HUES6 (cell line): ENCODE results near the gene CECR2.
A peak's percentile ranks its signal among the peaks of the same experiment; 100 is the strongest.

ENCODE experiments used
- H3K27ac ChIP-seq: 2 replicates; pipeline ENCODE4 v1.7.0; 2013; ENCODE audit warnings: low read depth, mild to moderate bottlenecking, low read length, inconsistent platforms
- H3K27me3 ChIP-seq: 2 replicates; pipeline ENCODE4 v1.6.1; 2013; ENCODE audit warnings: low read length; ENCODE audit not compliant: control insufficient read depth, insufficient read depth
- H3K36me3 ChIP-seq: 2 replicates; pipeline ENCODE4 v1.6.1; 2013; ENCODE audit warnings: low read length; ENCODE audit not compliant: control insufficient read depth, insufficient read depth
- H3K4me1 ChIP-seq: 2 replicates; pipeline ENCODE4 v1.6.1; 2013; ENCODE audit warnings: low read length; ENCODE audit not compliant: control insufficient read depth, insufficient read depth
- H3K4me3 ChIP-seq: 2 replicates; pipeline ENCODE4 v1.5.1; 2013; ENCODE audit warnings: low read depth, low read length
- H3K9ac ChIP-seq: one replicate; pipeline ENCODE4 v1.6.1; 2013; ENCODE audit warnings: mild to moderate bottlenecking, low read length
- H3K9me3 ChIP-seq: 2 replicates; pipeline ENCODE4 v1.6.1; 2013; ENCODE audit warnings: low read depth, low read length; ENCODE audit not compliant: control insufficient read depth, insufficient read depth

Gene CECR2

GRCh38 chr22:17343766-17344165 is 25.5 kb upstream of the CECR2 start:
- H3K36me3 ChIP-seq = no peaks in the 10 kb centered on the region
- no peak overlapping the region for H3K27ac ChIP-seq
- H3K9me3 ChIP-seq = no peaks in the 10 kb centered on the region
- H3K27me3 ChIP-seq = no peaks in the 10 kb centered on the region
- peaks cover 9% of the 10 kb centered on the region; the same call in 1 of the 2 replicates for H3K4me1 ChIP-seq
- no peak overlapping the region for H3K9ac ChIP-seq
- no peak overlapping the region for H3K4me3 ChIP-seq

GRCh38 chr22:17346578-17346977 is 22.7 kb upstream of the CECR2 start:
- no peaks in the 10 kb centered on the region; the same call in 1 of the 2 replicates for H3K4me1 ChIP-seq
- no peaks in the 10 kb centered on the region for H3K27me3 ChIP-seq
- H3K9me3 ChIP-seq = no peaks in the 10 kb centered on the region
- H3K4me3 ChIP-seq = no peak overlapping the region
- H3K9ac ChIP-seq = no peak overlapping the region
- H3K27ac ChIP-seq = no peak overlapping the region
- H3K36me3 ChIP-seq = no peaks in the 10 kb centered on the region

- Histone ChIP-seq H3K4me1 (no peaks in the 10 kb centered on the region), H3K27ac (no peak overlapping the region), H3K9me3 (no peaks in the 10 kb centered on the region), H3K27me3 (no peaks in the 10 kb centered on the region), H3K36me3 (no peaks in the 10 kb centered on the region), H3K4me3 (no peak overlapping the region), H3K9ac (no peak overlapping the region)
Observed at GRCh38 chr22:17347724-17348123, 21.5 kb upstream of the CECR2 start.

GRCh38 chr22:17348464-17349103 is 20.7 kb upstream of the CECR2 start:
- H3K27me3 ChIP-seq = no peaks in the 10 kb centered on the region
- no peaks in the 10 kb centered on the region for H3K4me1 ChIP-seq
- no peaks in the 10 kb centered on the region for H3K9me3 ChIP-seq
- H3K9ac ChIP-seq = no peak overlapping the region
- no peaks in the 10 kb centered on the region for H3K36me3 ChIP-seq
- H3K27ac ChIP-seq = no peak overlapping the region
- H3K4me3 ChIP-seq = no peak overlapping the region

GRCh38 chr22:17349172-17349571 is 20.1 kb upstream of the CECR2 start:
- no peaks in the 10 kb centered on the region for H3K36me3 ChIP-seq
- no peak overlapping the region for H3K27ac ChIP-seq
- no peak overlapping the region for H3K4me3 ChIP-seq

GRCh38 chr22:17350292-17350691 is 19.0 kb upstream of the CECR2 start:
- H3K9me3 ChIP-seq = no peaks in the 10 kb centered on the region
- H3K27me3 ChIP-seq = no peaks in the 10 kb centered on the region
- H3K9ac ChIP-seq = no peak overlapping the region
- no peak overlapping the region for H3K4me3 ChIP-seq
- no peaks in the 10 kb centered on the region for H3K36me3 ChIP-seq
- H3K27ac ChIP-seq = no peak overlapping the region
- no peaks in the 10 kb centered on the region for H3K4me1 ChIP-seq

More at GRCh38 chr22:17349172-17349571, 20.1 kb upstream of the CECR2 start:
- Histone ChIP-seq H3K27me3 (no peaks in the 10 kb centered on the region), H3K9ac (no peak overlapping the region), H3K4me1 (no peaks in the 10 kb centered on the region), H3K9me3 (no peaks in the 10 kb centered on the region)

GRCh38 chr22:17352798-17353197 is 16.5 kb upstream of the CECR2 start:
- no peaks in the 10 kb centered on the region for H3K9me3 ChIP-seq
- H3K27me3 ChIP-seq = no peaks in the 10 kb centered on the region
- H3K4me3 ChIP-seq = no peak overlapping the region
- no peaks in the 10 kb centered on the region for H3K36me3 ChIP-seq
- H3K27ac ChIP-seq = no peak overlapping the region
- H3K9ac ChIP-seq = no peak overlapping the region
- no peaks in the 10 kb centered on the region for H3K4me1 ChIP-seq

- peaks cover 7% of the 10 kb centered on the region; the same call in 1 of the 2 replicates for H3K4me1 ChIP-seq
- no peak overlapping the region for H3K27ac ChIP-seq
- no peaks in the 10 kb centered on the region for H3K36me3 ChIP-seq
- H3K27me3 ChIP-seq = no peaks in the 10 kb centered on the region
- no peak overlapping the region for H3K9ac ChIP-seq
- H3K4me3 ChIP-seq = no peak overlapping the region
- no peaks in the 10 kb centered on the region for H3K9me3 ChIP-seq
Observed at GRCh38 chr22:17357688-17358087, 11.6 kb upstream of the CECR2 start.

GRCh38 chr22:17358415-17358814 is 10.8 kb upstream of the CECR2 start:
- no peaks in the 10 kb centered on the region for H3K9me3 ChIP-seq
- no peaks in the 10 kb centered on the region for H3K36me3 ChIP-seq
- no peaks in the 10 kb centered on the region for H3K27me3 ChIP-seq
- H3K4me3 ChIP-seq = no peak overlapping the region
- H3K27ac ChIP-seq = no peak overlapping the region
- H3K9ac ChIP-seq = no peak overlapping the region
- peaks cover 7% of the 10 kb centered on the region; the same call in 1 of the 2 replicates for H3K4me1 ChIP-seq

GRCh38 chr22:17359501-17359900 is 9.8 kb upstream of the CECR2 start:
- H3K9me3 ChIP-seq = no peaks in the 10 kb centered on the region
- no peak overlapping the region for H3K4me3 ChIP-seq
- H3K9ac ChIP-seq = no peak overlapping the region
- H3K27me3 ChIP-seq = no peaks in the 10 kb centered on the region
- H3K27ac ChIP-seq = no peak overlapping the region
- peaks cover 7% of the 10 kb centered on the region; the same call in 1 of the 2 replicates for H3K4me1 ChIP-seq
- no peaks in the 10 kb centered on the region for H3K36me3 ChIP-seq

- H3K27me3 ChIP-seq = no peaks in the 10 kb centered on the region
- H3K36me3 ChIP-seq = no peaks in the 10 kb centered on the region
- peak overlapping the region; percentile 73 for H3K27ac ChIP-seq
- no peaks in the 10 kb centered on the region for H3K9me3 ChIP-seq
- peak overlapping the region; percentile 83; the same call in 1 of the 2 replicates for H3K4me3 ChIP-seq
- H3K9ac ChIP-seq = peak overlapping the region; percentile 29
- peaks cover 14% of the 10 kb centered on the region for H3K4me1 ChIP-seq
Observed at GRCh38 chr22:17366329-17366728, 2.9 kb upstream of the CECR2 start.
